Neural cell (in vitro differentiated cells): ENCODE data around the gene PTPN13.

Experiments used
- MXI1 ChIP-seq: fragments of 450-650 bp; conservative IDR thresholded peaks from 2 replicates; pipeline ENCODE4 v1.6.1; 2014; ENCODE audit warnings: antibody characterized with exemption, mild to moderate bottlenecking; ENCODE audit not compliant: poor library complexity, severe bottlenecking
- POLR2AphosphoS5 ChIP-seq: IDR thresholded peaks from 2 replicates; pipeline ENCODE4 v1.6.1; 2012
- REST ChIP-seq: IDR thresholded peaks from 2 replicates; pipeline ENCODE4 v1.6.1; 2012; ENCODE audit warnings: borderline replicate concordance
- TAF1 ChIP-seq: IDR thresholded peaks from 2 replicates; pipeline ENCODE4 v1.6.1; 2012; ENCODE audit warnings: low read depth
- TF ChIP-seq, protein P1 (sequence below): fragments of 450-650 bp; IDR thresholded peaks from 2 replicates; pipeline ENCODE4 v1.5.1; 2014; ENCODE audit warnings: antibody characterized with exemption, mild to moderate bottlenecking, moderate library complexity; ENCODE audit not compliant: poor library complexity, severe bottlenecking

DNA sequence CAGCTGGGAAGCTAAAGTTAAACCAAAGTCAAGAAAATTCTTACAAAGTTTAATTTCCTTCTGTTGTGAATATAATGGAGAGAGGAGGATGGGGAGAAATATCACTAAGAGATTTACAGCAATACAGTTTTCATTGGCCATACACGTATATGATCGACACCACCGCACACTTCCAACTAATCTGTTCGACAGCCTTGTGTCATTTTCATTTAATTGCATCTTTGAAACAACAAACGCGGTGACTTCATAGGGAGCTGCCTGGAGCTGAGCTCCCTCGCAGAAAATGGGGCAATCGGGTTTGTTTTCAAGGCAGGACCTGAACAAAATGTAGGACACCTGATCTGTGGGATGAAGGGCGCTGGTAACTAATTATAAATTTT, 1.3 kb downstream of the PTPN13 start:
- TF ChIP-seq, protein P1, sequence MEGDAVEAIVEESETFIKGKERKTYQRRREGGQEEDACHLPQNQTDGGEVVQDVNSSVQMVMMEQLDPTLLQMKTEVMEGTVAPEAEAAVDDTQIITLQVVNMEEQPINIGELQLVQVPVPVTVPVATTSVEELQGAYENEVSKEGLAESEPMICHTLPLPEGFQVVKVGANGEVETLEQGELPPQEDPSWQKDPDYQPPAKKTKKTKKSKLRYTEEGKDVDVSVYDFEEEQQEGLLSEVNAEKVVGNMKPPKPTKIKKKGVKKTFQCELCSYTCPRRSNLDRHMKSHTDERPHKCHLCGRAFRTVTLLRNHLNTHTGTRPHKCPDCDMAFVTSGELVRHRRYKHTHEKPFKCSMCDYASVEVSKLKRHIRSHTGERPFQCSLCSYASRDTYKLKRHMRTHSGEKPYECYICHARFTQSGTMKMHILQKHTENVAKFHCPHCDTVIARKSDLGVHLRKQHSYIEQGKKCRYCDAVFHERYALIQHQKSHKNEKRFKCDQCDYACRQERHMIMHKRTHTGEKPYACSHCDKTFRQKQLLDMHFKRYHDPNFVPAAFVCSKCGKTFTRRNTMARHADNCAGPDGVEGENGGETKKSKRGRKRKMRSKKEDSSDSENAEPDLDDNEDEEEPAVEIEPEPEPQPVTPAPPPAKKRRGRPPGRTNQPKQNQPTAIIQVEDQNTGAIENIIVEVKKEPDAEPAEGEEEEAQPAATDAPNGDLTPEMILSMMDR = no peak
- TF ChIP-seq POLR2AphosphoS5 (no peak), MXI1 (no peak), REST (no peak), TAF1 (no peak)
